ENCODE data around the gene COL23A1.

Gene COL23A1

DNA sequence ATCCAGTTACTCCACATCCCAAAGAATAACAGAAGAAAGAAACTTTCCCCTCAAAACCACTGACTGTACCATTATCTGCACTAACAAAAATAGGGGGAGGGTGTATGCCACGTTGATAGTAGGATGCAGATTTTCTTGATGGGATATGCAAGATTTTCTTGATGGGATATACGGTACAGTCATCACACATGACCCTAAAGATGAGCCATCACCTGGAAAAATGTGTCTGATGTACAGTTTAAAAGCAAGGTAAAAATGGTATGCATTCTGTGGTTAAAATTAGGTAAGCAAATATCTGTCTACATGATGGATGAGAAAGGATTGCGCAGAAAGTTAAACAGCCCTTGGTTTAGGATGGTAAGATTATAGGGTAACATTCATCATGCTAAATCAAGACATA, 8.6 kb downstream of the COL23A1 start:
- H3K4me3 ChIP-seq (ENCODE audit: low read depth, low read length) = no peak overlapping the region
- DNase-seq (ENCODE audit: low read depth) = no peak
- no peak for TF ChIP-seq CTCF (IDR thresholded peaks at IDR 0.05; ENCODE audit: low read depth, low read length, missing control alignments)

DNA sequence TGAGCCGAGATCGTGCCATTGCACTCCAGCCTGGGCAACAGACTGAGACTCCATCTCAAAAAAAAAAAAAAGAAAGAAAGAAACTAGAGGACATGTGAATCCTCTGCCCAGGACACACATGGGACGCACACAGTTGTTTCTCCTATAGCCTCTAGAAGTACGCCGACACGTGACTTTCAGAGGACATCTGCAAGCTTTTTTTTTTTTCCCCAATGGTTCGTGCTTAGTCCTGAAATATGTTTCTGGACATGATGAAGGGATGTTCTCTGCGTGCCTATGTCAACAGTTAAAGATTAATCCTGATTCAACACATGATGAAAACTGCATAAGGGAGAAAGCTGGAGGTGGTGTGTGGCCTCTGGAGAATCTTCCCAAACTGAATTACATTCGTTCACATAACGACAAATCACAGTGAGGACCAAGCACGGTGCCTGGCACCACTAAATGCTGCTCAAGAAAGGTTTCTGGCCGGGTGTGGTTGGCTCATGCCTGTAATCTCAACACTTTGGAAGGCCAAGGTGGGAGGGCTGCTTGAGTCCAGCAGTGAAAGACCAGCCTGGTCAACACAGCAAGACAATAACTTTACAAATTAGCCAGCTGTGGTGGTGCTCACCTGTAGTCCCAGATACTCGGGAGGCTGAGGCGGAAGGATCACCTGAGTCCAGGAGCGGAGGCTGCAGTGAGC, 9.8 kb downstream of the COL23A1 start:
- TF ChIP-seq CTCF (IDR thresholded peaks at IDR 0.05; ENCODE audit: low read depth, low read length, missing control alignments) = no peak
- no peak overlapping the region for H3K4me3 ChIP-seq (ENCODE audit: low read depth, low read length)
- no peak for DNase-seq (ENCODE audit: low read depth)

DNA sequence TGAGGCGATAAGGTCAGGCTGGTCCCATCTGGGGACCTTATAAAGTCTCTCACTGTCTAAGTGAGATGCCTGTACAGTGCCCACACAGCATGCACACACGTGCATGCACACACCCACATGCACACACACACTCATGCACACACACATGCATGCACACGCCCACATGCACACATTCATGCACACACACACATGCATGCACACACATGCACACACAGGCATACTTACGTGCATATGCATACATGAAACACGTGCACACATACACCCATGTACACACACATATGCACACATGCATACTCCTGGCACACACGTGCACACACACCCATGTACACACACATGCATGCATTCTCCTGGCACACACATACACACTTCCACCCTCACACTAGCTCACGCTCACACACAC, 12.2 kb downstream of the COL23A1 start:
- TF ChIP-seq CTCF (IDR thresholded peaks at IDR 0.05; ENCODE audit: low read depth, low read length, missing control alignments) = no peak
- no peak overlapping the region for H3K4me3 ChIP-seq (ENCODE audit: low read depth, low read length)
- DNase-seq (ENCODE audit: low read depth) = no peak

DNA sequence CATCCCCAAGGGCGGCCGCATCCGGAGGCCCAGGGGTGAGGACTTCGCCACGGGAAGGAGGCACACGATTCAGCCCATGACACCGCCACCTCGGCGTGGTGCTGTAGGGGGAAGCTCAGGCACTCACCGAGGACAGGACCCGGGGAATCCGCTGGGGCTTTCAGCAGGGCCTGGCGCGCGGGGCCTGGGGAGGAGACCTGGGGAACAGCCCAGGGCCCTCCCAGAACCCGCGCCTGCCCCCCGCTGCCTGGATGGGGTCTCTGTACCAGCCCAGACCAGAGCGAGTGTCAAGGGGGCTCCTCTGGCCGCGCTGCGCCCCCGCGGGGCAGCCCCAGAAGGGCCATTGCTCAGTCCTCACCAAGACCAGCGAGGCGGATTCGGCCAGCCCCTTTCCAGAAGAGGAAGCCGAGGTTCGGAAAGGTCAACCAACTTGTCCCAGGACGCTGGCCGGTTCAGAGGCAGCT, 12.8 kb downstream of the COL23A1 start:
- H3K4me3 ChIP-seq (ENCODE audit: low read depth, low read length) = no peak overlapping the region
- no peak for TF ChIP-seq CTCF (IDR thresholded peaks at IDR 0.05; ENCODE audit: low read depth, low read length, missing control alignments)
- DNase-seq (ENCODE audit: low read depth) = no peak

- H3K4me3 ChIP-seq (ENCODE audit: low read depth, low read length) = no peak overlapping the region
- DNase-seq (ENCODE audit: low read depth) = no peak
- TF ChIP-seq CTCF (IDR thresholded peaks at IDR 0.05; ENCODE audit: low read depth, low read length, missing control alignments) = no peak
These were observed 13.4 kb downstream of the COL23A1 start for GRCh38 chr5:178576591-178577351.

- no peak for TF ChIP-seq CTCF (IDR thresholded peaks at IDR 0.05; ENCODE audit: low read depth, low read length, missing control alignments)
- no peak for DNase-seq (ENCODE audit: low read depth)
- H3K4me3 ChIP-seq (ENCODE audit: low read depth, low read length) = no peak overlapping the region
These were observed 17.0 kb downstream of the COL23A1 start for GRCh38 chr5:178573216-178573615.
